Activated B cell treated with CpG ODN at 0.5 μM for 24 hours (primary cell): ENCODE results near the gene F11R. TPM values are rescaled to one million over a fixed set of nuclear protein-coding genes. Genes with fewer than 3 reads are reported as not detected.
"Not testable (repeated sequence)": the region's sequence is repeated elsewhere in the genome, so short reads cannot be mapped to it uniquely, and the experiment has no call there.

Experiments used
- ATAC-seq: fragments of 200-7000 bp; cut with Tn5 transposase; one replicate; pipeline ENCODE4 v1.10.0; 2021; ENCODE audit warnings: low read depth, mild to moderate bottlenecking, moderate library complexity
- CTCF ChIA-PET: fragments of 350-600 bp; sonication (Branson Sonifier 250); formaldehyde crosslinking; loops from one replicate; lab custom pipeline; 2021; ENCODE audit warnings: antibody characterized with exemption; lab: Charles Lee
- POLR2A ChIA-PET: fragments of 350-600 bp; sonication (Branson Sonifier 250); formaldehyde crosslinking; loops from one replicate; lab custom pipeline; 2021; ENCODE audit warnings: antibody characterized with exemption; lab: Charles Lee
- DNase-seq: peaks from one replicate; pipeline ENCODE4 v3.0.0; 2022
- H3K27ac Mint-ChIP-seq: one replicate; pipeline ENCODE4 v1.8.0; 2020; ENCODE audit warnings: mixed read lengths
- H3K27me3 Mint-ChIP-seq: one replicate; pipeline ENCODE4 v1.8.0; 2021; ENCODE audit warnings: mixed read lengths
- H3K36me3 Mint-ChIP-seq: one replicate; pipeline ENCODE4 v1.8.0; 2021; ENCODE audit warnings: low read depth, mixed read lengths
- H3K4me1 Mint-ChIP-seq: one replicate; pipeline ENCODE4 v1.8.0; 2021; ENCODE audit warnings: mixed read lengths
- H3K4me3 Mint-ChIP-seq: one replicate; pipeline ENCODE4 v1.8.0; 2020; ENCODE audit warnings: mild to moderate bottlenecking, mixed read lengths
- H3K9me3 Mint-ChIP-seq: one replicate; pipeline ENCODE4 v1.8.0; 2020; ENCODE audit warnings: mixed read lengths
- CTCF ChIP-seq: fragments of 200-600 bp; IDR thresholded peaks from one replicate; pipeline ENCODE4 v1.8.0; 2022; ENCODE audit warnings: antibody characterized with exemption, mild to moderate bottlenecking
- intact Hi-C: fragments of 100-400 bp; cut with micrococcal nuclease; formaldehyde crosslinking; loops from one replicate; pipeline ENCODE4 v1.15.1; 2024
- total RNA-seq: library from RNA; stranded (reverse); gene quantifications from 2 replicates; pipeline ENCODE4 v1.2.3, GENCODE V29; 2022

The F11R gene
- total RNA-seq, 1 donor from 2014 or later = 11.1 TPM

- POLR2A ChIA-PET = interaction anchor here (0.7 kb wide), 1 partner anchor 10 kb away, joined by 4 read pairs; no protein-coding TSS in a partner anchor
- H3K9me3 Mint-ChIP-seq = peaks cover 4% of the 10 kb centered on the region
- intact Hi-C loops = no loop called here
- CTCF ChIA-PET = no interaction called here
- no peak for TF ChIP-seq CTCF
- ATAC-seq (no peak), DNase-seq (no peak)
- H3K36me3 Mint-ChIP-seq = peaks cover 14% of the 10 kb centered on the region
- H3K27me3 Mint-ChIP-seq = no peaks in the 10 kb centered on the region
- no peak overlapping the region for H3K4me3 Mint-ChIP-seq
- H3K4me1 Mint-ChIP-seq = peaks cover 16% of the 10 kb centered on the region
- H3K27ac Mint-ChIP-seq = peak overlapping the region; percentile 37
Measured at GRCh38 chr1:161031874-161032273, 10.9 kb upstream of the F11R start.

GRCh38 chr1:161029466-161029865 lies 8.5 kb upstream of the F11R start:
- Mint-ChIP-seq H3K4me1 (peaks cover 18% of the 10 kb centered on the region), H3K36me3 (peaks cover 16% of the 10 kb centered on the region)
- H3K4me3 Mint-ChIP-seq, CTCF ChIA-PET, H3K9me3 Mint-ChIP-seq, POLR2A ChIA-PET, intact Hi-C loops, ATAC-seq, DNase-seq, H3K27me3 Mint-ChIP-seq, H3K27ac Mint-ChIP-seq: not testable (repeated sequence)

- ATAC-seq, H3K9me3 Mint-ChIP-seq, intact Hi-C loops, H3K4me3 Mint-ChIP-seq, H3K27me3 Mint-ChIP-seq, H3K27ac Mint-ChIP-seq, DNase-seq: not testable (repeated sequence)
- H3K4me1 Mint-ChIP-seq = peaks cover 12% of the 10 kb centered on the region
- ChIA-PET POLR2A (interaction anchor here (0.6 to 0.9 kb wide), 4 partner anchors 13 to 363 kb away, joined by 5 to 13 read pairs (median 6); partner anchors contain the start of gene USF1), CTCF (interaction anchor here (2.3 kb wide), 1 partner anchor 29 kb away, joined by 7 read pairs; no protein-coding TSS in a partner anchor)
- H3K36me3 Mint-ChIP-seq = peaks cover 13% of the 10 kb centered on the region
Measured at GRCh38 chr1:161026954-161027353, 6.0 kb upstream of the F11R start.

GRCh38 chr1:161022432-161022831 lies 1.5 kb upstream of the F11R start:
- H3K36me3 Mint-ChIP-seq, H3K27ac Mint-ChIP-seq, DNase-seq, H3K9me3 Mint-ChIP-seq, ATAC-seq, H3K27me3 Mint-ChIP-seq, intact Hi-C loops: not testable (repeated sequence)
- POLR2A ChIA-PET = interaction anchor here (2.6 to 2.7 kb wide), 2 partner anchors 24 to 74 kb away, joined by 16 to 63 read pairs; partner anchors contain the start of gene USF1
- peaks cover 33% of the 10 kb centered on the region for H3K4me1 Mint-ChIP-seq
- H3K4me3 Mint-ChIP-seq = peak overlapping the region; percentile 7
- CTCF ChIA-PET = interaction anchor here (2.9 kb wide), 1 partner anchor 25 kb away, joined by 17 read pairs; no protein-coding TSS in a partner anchor

- CTCF ChIA-PET = interaction anchor here (2.1 to 2.9 kb wide), 2 partner anchors 18 to 25 kb away, joined by 9 to 17 read pairs; partner anchors contain the start of gene TSTD1
- POLR2A ChIA-PET = interaction anchor here (1.5 to 2.7 kb wide), 4 partner anchors 17 to 132 kb away, joined by 4 to 63 read pairs (median 28); partner anchors contain the start of genes TSTD1, UFC1 and USF1
- Mint-ChIP-seq H3K27me3 (no peaks in the 10 kb centered on the region), H3K4me1 (peaks cover 30% of the 10 kb centered on the region), H3K4me3 (peak overlapping the region; percentile 95), H3K9me3 (peaks cover 2% of the 10 kb centered on the region), H3K27ac (no peak overlapping the region), H3K36me3 (peaks cover 3% of the 10 kb centered on the region)
- intact Hi-C loops = loop anchor here (1.0 to 2.0 kb wide), 5 partner anchors 9 to 47 kb away; partner anchors contain the start of genes ARHGAP30 and USF1
- no peak for ATAC-seq
- no peak for DNase-seq
- no peak for TF ChIP-seq CTCF
Measured at GRCh38 chr1:161021970-161022353, 1.0 kb upstream of the F11R start.

GRCh38 chr1:161021165-161021969 lies 415 bp upstream of the F11R start:
- ATAC-seq (peak; percentile 92), DNase-seq (peak; percentile 74)
- H3K9me3 Mint-ChIP-seq = no peaks in the 10 kb centered on the region
- peak overlapping the region; percentile 91 for H3K27ac Mint-ChIP-seq
- no peaks in the 10 kb centered on the region for H3K27me3 Mint-ChIP-seq
- ChIA-PET POLR2A (interaction anchor here (0.5 to 2.7 kb wide), 18 partner anchors 9 to 682 kb away, joined by 3 to 63 read pairs (median 4); partner anchors contain the start of genes ARHGAP30, NIT1, PFDN2 and TSTD1), CTCF (interaction anchor here (0.8 to 2.9 kb wide), 5 partner anchors 18 to 97 kb away, joined by 3 to 17 read pairs (median 9); partner anchors contain the start of genes KLHDC9, NIT1, PFDN2 and TSTD1)
- intact Hi-C loops = loop anchor here (1.0 to 2.0 kb wide), 5 partner anchors 8 to 47 kb away; partner anchors contain the start of genes ARHGAP30 and USF1
- no peak for TF ChIP-seq CTCF
- no peaks in the 10 kb centered on the region for H3K36me3 Mint-ChIP-seq
- H3K4me3 Mint-ChIP-seq = peak overlapping the region; percentile 95
- peaks cover 27% of the 10 kb centered on the region for H3K4me1 Mint-ChIP-seq
